OCI-LY1 (cell line): ENCODE data around the gene HECTD1.

ENCODE experiments used
- CTCF ChIP-seq: fragments of 200-600 bp; sonication (generic), shearing (Covaris generic); IDR thresholded peaks from 2 replicates; pipeline ENCODE4 v1.5.1; 2017; ENCODE audit warnings: mild to moderate bottlenecking, antibody characterized with exemption, low read length, moderate library complexity, mixed read lengths
- EZH2 ChIP-seq: fragments of 200-600 bp; sonication (generic), shearing (Covaris generic); IDR thresholded peaks from 2 replicates; pipeline ENCODE4 v1.8.0; 2017; ENCODE audit warnings: borderline replicate concordance, mixed run types, mild to moderate bottlenecking, antibody characterized with exemption, low read length, moderate library complexity, mixed read lengths

DNA sequence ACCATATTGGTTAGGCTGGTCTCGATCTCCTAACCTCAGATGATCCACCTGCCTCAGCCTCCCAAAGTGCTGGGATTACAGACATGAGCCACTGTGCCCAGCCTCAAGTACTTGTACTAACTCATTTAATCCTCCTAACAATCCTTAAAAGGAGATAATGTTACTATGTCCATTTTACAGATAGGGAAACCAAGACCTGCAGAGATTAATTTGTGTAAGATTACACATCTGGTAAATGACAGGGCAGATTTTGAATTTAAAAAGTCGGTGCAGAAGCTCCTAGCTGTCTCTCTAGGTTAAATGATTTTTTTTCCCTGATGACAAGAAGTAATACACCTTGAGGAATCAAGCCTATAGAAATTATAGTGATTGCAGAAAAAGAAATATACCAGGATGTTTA is 13.7 kb upstream of the HECTD1 start:
- TF ChIP-seq CTCF (no peak), EZH2 (no peak)
